Right hindlimb (tissue), 1 donor: ENCODE data around the gene CLEC9A.

Experiments
- DNase-seq: peaks from one replicate; pipeline ENCODE4 v3.0.0-alpha.2; 2018

CLEC9A gene

GRCh38 chr12:10113075-10113474 lies 82.6 kb downstream of the CLEC9A start:
- DNase-seq: no peak

GRCh38 chr12:10113920-10114319 lies 83.4 kb downstream of the CLEC9A start:
- no peak for DNase-seq

DNA sequence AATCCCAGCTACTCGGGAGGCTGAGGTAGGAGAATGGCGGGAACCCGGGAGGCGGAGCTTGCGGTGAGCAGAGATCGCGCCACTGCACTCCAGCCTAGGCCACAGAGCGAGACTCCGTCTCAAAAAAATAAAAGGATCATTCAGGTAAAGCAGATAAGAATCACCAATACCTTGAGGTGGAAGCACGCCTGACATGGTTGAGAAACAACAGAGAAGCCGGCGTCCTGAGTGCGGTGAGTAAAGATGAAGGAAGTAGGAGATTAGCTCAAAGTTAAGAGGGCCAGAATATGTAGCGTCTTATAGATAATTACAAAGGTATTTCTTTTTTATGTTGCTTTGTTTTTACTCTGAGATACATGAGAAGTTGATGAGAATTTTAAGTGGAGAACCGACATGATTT lies 84.8 kb downstream of the CLEC9A start:
- no peak for DNase-seq
